ENCODE measurements around the gene GNRH2.
"Not testable (repeated sequence)": the region's sequence is repeated elsewhere in the genome, so short reads cannot be mapped to it uniquely, and the experiment has no call there.

GNRH2 gene

GRCh38 chr20:3044336-3044965 lies 1.0 kb downstream of the GNRH2 start:
- DNase-seq: no peak

- DNase-seq: no peak
Observed at GRCh38 chr20:3045042-3045815, 1.8 kb downstream of the GNRH2 start.

GRCh38 chr20:3045816-3046676 lies 2.6 kb downstream of the GNRH2 start, which contains the start of gene MRPS26:
TSS of gene MRPS26 (plus strand) at chr20:3046052. CDS start at chr20:3046069, 17 bp downstream.
- DNase-seq: no peak

- peak; percentile 48 for DNase-seq
Observed at GRCh38 chr20:3046677-3047462, 3.4 kb downstream of the GNRH2 start.

GRCh38 chr20:3047486-3048419 lies 4.3 kb downstream of the GNRH2 start:
- no peak for DNase-seq

GRCh38 chr20:3051385-3052019 lies 8.1 kb downstream of the GNRH2 start:
- DNase-seq: no peak

- DNase-seq: no peak
Observed at GRCh38 chr20:3059489-3059888, 16.1 kb downstream of the GNRH2 start.

GRCh38 chr20:3064119-3064518 lies 20.7 kb downstream of the GNRH2 start:
- DNase-seq: not testable (repeated sequence)

- no peak for DNase-seq
Observed at GRCh38 chr20:3067139-3068014, 24.0 kb downstream of the GNRH2 start.

GRCh38 chr20:3068075-3068474 lies 24.7 kb downstream of the GNRH2 start:
- DNase-seq: no peak

- no peak for DNase-seq
Observed at GRCh38 chr20:3068986-3069900, 25.8 kb downstream of the GNRH2 start.

- DNase-seq: no peak
Observed at GRCh38 chr20:3070725-3071124, 27.3 kb downstream of the GNRH2 start.

- no peak for DNase-seq
Observed at GRCh38 chr20:3071266-3071609, 27.8 kb downstream of the GNRH2 start.

- no peak for DNase-seq
Observed at GRCh38 chr20:3071610-3072529, 28.4 kb downstream of the GNRH2 start, which contains the start of gene OXT. TSS of gene OXT (plus strand) at chr20:3071620. CDS start at chr20:3071656, 36 bp downstream.

- DNase-seq: no peak
Observed at GRCh38 chr20:3072530-3073250, 29.3 kb downstream of the GNRH2 start.

- not testable (repeated sequence) for DNase-seq
Observed at GRCh38 chr20:3073251-3073643, 29.8 kb downstream of the GNRH2 start.

GRCh38 chr20:3074812-3075211 lies 31.4 kb downstream of the GNRH2 start:
- no peak for DNase-seq

Data from NCI-H2081 treated with DMSO at 0.1 percent for 48 hours (cell line).